K562 (cell line): ENCODE measurements around the gene FAM53A. TPM values are rescaled to one million over a fixed set of nuclear protein-coding genes. Genes with fewer than 3 reads are reported as not detected.

Source experiments
- FOXA3 ChIP-seq, 2 experiments: fragments of 450-650 bp in 1 of 2; sonication (generic) in 1 of 2; formaldehyde crosslinking; IDR thresholded peaks in 1 of 2; conservative IDR thresholded peaks in 1 of 2; 2 replicates each; pipeline versions ENCODE4 v1.4.0 to v1.8.0; 2020 to 2022; ENCODE audit warnings: mild to moderate bottlenecking in 2 of 2, missing genetic modification reagents in 1 of 2
- RNF2 ChIP-seq: sonication (generic); IDR thresholded peaks from 2 replicates; pipeline ENCODE4 v1.6.1; 2016
- SOX6 ChIP-seq: fragments of 450-650 bp; IDR thresholded peaks from 2 replicates; pipeline ENCODE4 v1.6.1; 2014; ENCODE audit warnings: mild to moderate bottlenecking
- TCF3 ChIP-seq: sonication (generic); formaldehyde crosslinking; IDR thresholded peaks from 2 replicates; pipeline ENCODE4 v1.4.0; 2020; ENCODE audit warnings: mild to moderate bottlenecking, missing genetic modification reagents
- ZBTB2 ChIP-seq: fragments of 450-650 bp; IDR thresholded peaks from 2 replicates; pipeline ENCODE4 v1.6.1; 2016; ENCODE audit warnings: antibody characterized with exemption
- ZFP36 ChIP-seq: fragments of 150-350 bp; IDR thresholded peaks from 2 replicates; pipeline ENCODE4 v1.6.1; 2018; ENCODE audit warnings: low read length, low read depth; ENCODE audit not compliant: partially characterized antibody
- ZNF165 ChIP-seq: fragments of 250-450 bp; sonication (Bioruptor Pico); IDR thresholded peaks from 2 replicates; pipeline ENCODE4 v1.4.0; 2020; ENCODE audit warnings: borderline replicate concordance
- ZNF668 ChIP-seq: fragments of 250-450 bp; sonication (Bioruptor Pico); IDR thresholded peaks from 2 replicates; pipeline ENCODE4 v1.8.0; 2022; ENCODE audit warnings: mild to moderate bottlenecking, inconsistent platforms
- ZNF707 ChIP-seq: fragments of 250-450 bp; sonication (Bioruptor Pico); conservative IDR thresholded peaks from 2 replicates; pipeline ENCODE4 v1.8.0; 2022; ENCODE audit warnings: inconsistent platforms, mild to moderate bottlenecking, moderate library complexity
- polyA plus RNA-seq, 8 experiments: library from polyadenylated mRNA; depleted of rRNA in 4 of 8; stranded (reverse) in 5 of 8; unstranded in 3 of 8; fragments of >200 nt; fragmentation: Nextera tagmentation in 2 of 8; fragmentation: Illumina TruSeq in 1 of 8; extraction: Ambion mirVana in 2 of 8; extraction: Trizol in 1 of 8; gene quantifications; 2 replicates each; pipeline versions ENCODE4 v1.2.1 to v1.2.3, GENCODE V29; 2011 to 2014; ENCODE audit warnings: inconsistent platforms in 1 of 8, missing spikeins in 1 of 8
- total RNA-seq, 7 experiments: library from RNA; depleted of rRNA in 6 of 7; stranded (reverse); fragments of >200 nt in 6 of 7; fragmentation: Illumina TruSeq in 2 of 7; extraction: Trizol in 2 of 7; gene quantifications; 2 replicates each; pipeline versions ENCODE4 v1.2.1 to v1.2.3, GENCODE V29; 2011 to 2021; ENCODE audit warnings: low replicate concordance in 1 of 7
- TF ChIP-seq, protein P1 (sequence below): fragments of 450-650 bp; IDR thresholded peaks from 2 replicates; pipeline ENCODE4 v1.6.1; 2016; ENCODE audit warnings: mild to moderate bottlenecking, moderate library complexity

The FAM53A gene
- total and polyA plus RNA-seq, 9 of the 15 experiments (the other 6 are each of a cell fraction or from before 2014, with no cell fraction given), result 0.53 to 2.7 (median 1.4) TPM; not detected in 2

GRCh38 chr4:1712216-1713002, 28.3 kb upstream of the FAM53A start, which contains the start of gene SLBP (continued):
- TF ChIP-seq, protein P1, sequence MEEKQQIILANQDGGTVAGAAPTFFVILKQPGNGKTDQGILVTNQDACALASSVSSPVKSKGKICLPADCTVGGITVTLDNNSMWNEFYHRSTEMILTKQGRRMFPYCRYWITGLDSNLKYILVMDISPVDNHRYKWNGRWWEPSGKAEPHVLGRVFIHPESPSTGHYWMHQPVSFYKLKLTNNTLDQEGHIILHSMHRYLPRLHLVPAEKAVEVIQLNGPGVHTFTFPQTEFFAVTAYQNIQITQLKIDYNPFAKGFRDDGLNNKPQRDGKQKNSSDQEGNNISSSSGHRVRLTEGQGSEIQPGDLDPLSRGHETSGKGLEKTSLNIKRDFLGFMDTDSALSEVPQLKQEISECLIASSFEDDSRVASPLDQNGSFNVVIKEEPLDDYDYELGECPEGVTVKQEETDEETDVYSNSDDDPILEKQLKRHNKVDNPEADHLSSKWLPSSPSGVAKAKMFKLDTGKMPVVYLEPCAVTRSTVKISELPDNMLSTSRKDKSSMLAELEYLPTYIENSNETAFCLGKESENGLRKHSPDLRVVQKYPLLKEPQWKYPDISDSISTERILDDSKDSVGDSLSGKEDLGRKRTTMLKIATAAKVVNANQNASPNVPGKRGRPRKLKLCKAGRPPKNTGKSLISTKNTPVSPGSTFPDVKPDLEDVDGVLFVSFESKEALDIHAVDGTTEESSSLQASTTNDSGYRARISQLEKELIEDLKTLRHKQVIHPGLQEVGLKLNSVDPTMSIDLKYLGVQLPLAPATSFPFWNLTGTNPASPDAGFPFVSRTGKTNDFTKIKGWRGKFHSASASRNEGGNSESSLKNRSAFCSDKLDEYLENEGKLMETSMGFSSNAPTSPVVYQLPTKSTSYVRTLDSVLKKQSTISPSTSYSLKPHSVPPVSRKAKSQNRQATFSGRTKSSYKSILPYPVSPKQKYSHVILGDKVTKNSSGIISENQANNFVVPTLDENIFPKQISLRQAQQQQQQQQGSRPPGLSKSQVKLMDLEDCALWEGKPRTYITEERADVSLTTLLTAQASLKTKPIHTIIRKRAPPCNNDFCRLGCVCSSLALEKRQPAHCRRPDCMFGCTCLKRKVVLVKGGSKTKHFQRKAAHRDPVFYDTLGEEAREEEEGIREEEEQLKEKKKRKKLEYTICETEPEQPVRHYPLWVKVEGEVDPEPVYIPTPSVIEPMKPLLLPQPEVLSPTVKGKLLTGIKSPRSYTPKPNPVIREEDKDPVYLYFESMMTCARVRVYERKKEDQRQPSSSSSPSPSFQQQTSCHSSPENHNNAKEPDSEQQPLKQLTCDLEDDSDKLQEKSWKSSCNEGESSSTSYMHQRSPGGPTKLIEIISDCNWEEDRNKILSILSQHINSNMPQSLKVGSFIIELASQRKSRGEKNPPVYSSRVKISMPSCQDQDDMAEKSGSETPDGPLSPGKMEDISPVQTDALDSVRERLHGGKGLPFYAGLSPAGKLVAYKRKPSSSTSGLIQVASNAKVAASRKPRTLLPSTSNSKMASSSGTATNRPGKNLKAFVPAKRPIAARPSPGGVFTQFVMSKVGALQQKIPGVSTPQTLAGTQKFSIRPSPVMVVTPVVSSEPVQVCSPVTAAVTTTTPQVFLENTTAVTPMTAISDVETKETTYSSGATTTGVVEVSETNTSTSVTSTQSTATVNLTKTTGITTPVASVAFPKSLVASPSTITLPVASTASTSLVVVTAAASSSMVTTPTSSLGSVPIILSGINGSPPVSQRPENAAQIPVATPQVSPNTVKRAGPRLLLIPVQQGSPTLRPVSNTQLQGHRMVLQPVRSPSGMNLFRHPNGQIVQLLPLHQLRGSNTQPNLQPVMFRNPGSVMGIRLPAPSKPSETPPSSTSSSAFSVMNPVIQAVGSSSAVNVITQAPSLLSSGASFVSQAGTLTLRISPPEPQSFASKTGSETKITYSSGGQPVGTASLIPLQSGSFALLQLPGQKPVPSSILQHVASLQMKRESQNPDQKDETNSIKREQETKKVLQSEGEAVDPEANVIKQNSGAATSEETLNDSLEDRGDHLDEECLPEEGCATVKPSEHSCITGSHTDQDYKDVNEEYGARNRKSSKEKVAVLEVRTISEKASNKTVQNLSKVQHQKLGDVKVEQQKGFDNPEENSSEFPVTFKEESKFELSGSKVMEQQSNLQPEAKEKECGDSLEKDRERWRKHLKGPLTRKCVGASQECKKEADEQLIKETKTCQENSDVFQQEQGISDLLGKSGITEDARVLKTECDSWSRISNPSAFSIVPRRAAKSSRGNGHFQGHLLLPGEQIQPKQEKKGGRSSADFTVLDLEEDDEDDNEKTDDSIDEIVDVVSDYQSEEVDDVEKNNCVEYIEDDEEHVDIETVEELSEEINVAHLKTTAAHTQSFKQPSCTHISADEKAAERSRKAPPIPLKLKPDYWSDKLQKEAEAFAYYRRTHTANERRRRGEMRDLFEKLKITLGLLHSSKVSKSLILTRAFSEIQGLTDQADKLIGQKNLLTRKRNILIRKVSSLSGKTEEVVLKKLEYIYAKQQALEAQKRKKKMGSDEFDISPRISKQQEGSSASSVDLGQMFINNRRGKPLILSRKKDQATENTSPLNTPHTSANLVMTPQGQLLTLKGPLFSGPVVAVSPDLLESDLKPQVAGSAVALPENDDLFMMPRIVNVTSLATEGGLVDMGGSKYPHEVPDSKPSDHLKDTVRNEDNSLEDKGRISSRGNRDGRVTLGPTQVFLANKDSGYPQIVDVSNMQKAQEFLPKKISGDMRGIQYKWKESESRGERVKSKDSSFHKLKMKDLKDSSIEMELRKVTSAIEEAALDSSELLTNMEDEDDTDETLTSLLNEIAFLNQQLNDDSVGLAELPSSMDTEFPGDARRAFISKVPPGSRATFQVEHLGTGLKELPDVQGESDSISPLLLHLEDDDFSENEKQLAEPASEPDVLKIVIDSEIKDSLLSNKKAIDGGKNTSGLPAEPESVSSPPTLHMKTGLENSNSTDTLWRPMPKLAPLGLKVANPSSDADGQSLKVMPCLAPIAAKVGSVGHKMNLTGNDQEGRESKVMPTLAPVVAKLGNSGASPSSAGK, result peak; percentile 96
- TF ChIP-seq FOXA3 (CRISPR knock-in tag; conservative IDR thresholded peaks at IDR 0.05 in 1 of 2, IDR thresholded peaks at IDR 0.05 in 1 of 2) (peak in 1 of 2 experiments; percentile 77; a peak in 1 of 4 replicates), ZFP36 (no peak), RNF2 (peak; percentile 97), SOX6 (peak; percentile 39; the same call in 1 of the 2 replicates), ZBTB2 (peak; percentile 49; the same call in 1 of the 2 replicates), ZNF165 (CRISPR knock-in tag) (no peak), ZNF707 (CRISPR knock-in tag) (no peak), ZNF668 (CRISPR knock-in tag) (no peak), TCF3 (CRISPR knock-in tag) (peak; percentile 17; the same call in 1 of the 2 replicates)
